ENCODE results near the gene TNFRSF11A. TPM values are rescaled to one million over a fixed set of nuclear protein-coding genes. Genes with fewer than 3 reads are reported as not detected.
A peak's percentile ranks its signal among the peaks of the same experiment; 100 is the strongest.

Gene TNFRSF11A
- total RNA-seq, 2 experiments from 2014 or later: 8.0 to 9.7 TPM

DNA sequence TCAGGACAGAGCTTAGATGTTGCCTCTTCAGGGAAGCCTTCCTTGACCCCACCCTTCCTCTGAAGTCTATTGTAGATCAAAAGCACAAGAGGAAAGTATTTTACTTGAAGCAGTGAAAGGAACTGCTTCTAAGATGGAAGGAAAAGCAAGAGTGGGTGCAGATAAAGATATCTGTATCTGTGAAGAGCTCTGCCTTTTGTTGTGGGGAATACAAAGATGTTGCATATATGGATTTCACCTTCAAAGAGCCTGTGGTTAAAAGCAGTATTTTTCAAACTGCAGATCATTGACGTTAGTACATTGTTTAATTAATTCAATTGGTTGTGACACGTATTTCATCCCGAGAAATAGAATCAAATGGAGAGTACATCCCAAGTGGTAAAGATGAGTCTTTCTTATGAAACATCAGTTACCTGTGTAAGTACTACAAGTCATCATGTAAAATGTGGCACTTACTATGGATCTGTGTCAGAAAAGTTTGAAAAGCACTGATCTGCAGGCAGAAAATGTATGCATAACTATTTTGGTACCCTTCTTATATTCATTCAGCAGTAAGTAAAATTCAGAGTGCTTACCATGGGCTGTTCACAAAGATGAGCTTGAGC is 24.6 kb upstream of the TNFRSF11A start:
- Mint-ChIP-seq H3K36me3 (peaks cover 64% of the 10 kb centered on the region), H3K27me3 (no peaks in the 10 kb centered on the region), H3K9me3 (ENCODE audit: low read depth) (no peaks in the 10 kb centered on the region), H3K27ac (no peak overlapping the region), H3K4me1 (no peaks in the 10 kb centered on the region), H3K4me3 (no peak overlapping the region)
- ATAC-seq: no peak
- no peak for DNase-seq
- CTCF ChIA-PET: no interaction called here

DNA sequence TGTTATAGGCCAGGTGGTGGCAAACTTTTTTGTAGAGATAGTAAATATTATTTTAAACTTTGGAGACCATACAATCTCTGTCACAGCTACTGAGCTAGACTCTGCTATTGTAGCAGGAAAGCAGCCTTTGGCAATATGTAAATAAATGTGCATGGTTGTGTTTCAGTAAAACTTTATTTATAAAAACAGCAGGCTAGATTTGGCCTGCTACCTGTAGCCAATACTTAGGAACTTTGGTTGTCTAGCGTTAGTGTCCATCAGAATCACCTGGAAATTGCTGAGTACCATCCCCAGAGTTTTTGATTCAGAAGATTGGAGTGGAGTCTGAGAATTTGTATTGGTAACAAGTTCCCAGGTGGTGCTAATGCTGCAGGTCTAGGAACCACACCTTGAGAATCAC is 23.8 kb upstream of the TNFRSF11A start:
- Mint-ChIP-seq H3K27me3 (no peaks in the 10 kb centered on the region), H3K4me1 (no peaks in the 10 kb centered on the region), H3K4me3 (no peak overlapping the region), H3K9me3 (ENCODE audit: low read depth) (no peaks in the 10 kb centered on the region), H3K27ac (no peak overlapping the region), H3K36me3 (peaks cover 67% of the 10 kb centered on the region)
- DNase-seq (no peak), ATAC-seq (no peak)
- CTCF ChIA-PET: no interaction called here

DNA sequence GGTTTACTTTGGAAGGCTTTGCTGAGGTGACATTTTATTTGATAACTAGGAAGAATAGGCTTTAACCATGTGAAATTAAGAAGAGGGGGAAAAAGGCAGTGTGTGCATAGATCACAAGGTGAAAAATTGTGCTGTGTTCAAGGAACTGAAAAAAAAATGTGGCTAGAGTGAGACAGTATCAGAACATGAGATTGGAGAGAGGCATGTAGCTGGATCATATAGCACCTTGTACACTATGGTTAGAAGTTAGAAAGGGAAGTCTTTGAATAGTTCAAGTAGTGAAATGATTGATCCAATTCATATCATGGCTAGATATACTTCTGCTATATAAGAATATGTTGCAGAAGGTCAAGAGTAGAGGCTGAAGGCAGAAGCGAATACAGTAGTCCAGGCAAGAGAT is 12.3 kb upstream of the TNFRSF11A start:
- H3K4me1 Mint-ChIP-seq: no peaks in the 10 kb centered on the region
- H3K36me3 Mint-ChIP-seq: peaks cover 18% of the 10 kb centered on the region
- no peak overlapping the region for H3K27ac Mint-ChIP-seq
- no peak overlapping the region for H3K4me3 Mint-ChIP-seq
- CTCF ChIA-PET: no interaction called here
- DNase-seq (no peak), ATAC-seq (no peak)
- no peaks in the 10 kb centered on the region for H3K9me3 Mint-ChIP-seq (ENCODE audit: low read depth)
- H3K27me3 Mint-ChIP-seq: peaks cover 16% of the 10 kb centered on the region

DNA sequence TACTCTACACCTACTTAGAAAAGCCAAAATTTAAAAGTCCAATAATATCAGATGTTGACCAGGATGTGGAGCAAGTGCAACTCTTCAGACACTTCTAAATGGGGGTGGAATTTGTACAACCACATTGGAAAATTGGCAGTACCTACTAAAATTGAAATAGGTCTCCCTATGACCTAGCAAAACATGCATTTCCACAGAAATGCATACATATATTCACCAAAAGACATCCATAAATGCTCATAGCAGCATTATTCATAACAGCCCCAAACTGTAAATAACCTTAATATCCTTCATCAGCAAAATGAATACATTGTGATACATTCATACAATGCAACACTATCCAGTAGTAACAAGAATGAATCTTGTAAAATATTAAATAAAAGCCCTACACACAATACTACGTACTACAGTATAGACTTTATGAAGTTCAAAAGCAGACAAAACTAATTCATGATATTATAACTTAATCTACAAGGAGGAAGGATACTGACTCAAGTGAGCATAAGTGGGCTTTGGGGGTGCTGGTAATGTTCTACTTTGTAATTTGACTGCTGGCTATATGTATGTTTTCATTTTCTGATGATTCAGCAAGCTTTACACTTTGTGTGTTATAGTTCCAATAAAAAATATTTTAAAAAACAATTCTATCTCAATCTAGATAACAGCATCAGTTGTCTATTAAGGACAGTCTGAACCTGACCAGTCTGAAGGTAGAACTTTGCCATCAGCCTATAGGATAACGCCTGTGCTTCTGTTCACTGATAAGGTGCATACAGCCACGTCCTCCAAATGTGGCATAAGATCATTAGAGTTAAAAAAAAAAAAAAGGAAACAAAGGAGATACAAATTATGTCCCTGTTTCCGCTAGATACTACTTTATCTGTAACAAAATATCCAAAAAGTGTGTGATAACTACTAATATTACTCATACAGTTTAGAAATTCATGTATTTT is 6.6 kb upstream of the TNFRSF11A start:
- Mint-ChIP-seq H3K4me3 (no peak overlapping the region), H3K27ac (no peak overlapping the region), H3K4me1 (no peaks in the 10 kb centered on the region), H3K36me3 (no peaks in the 10 kb centered on the region), H3K9me3 (ENCODE audit: low read depth) (no peaks in the 10 kb centered on the region), H3K27me3 (peaks cover 51% of the 10 kb centered on the region)
- ATAC-seq (no peak), DNase-seq (no peak)
- CTCF ChIA-PET: no interaction called here

DNA sequence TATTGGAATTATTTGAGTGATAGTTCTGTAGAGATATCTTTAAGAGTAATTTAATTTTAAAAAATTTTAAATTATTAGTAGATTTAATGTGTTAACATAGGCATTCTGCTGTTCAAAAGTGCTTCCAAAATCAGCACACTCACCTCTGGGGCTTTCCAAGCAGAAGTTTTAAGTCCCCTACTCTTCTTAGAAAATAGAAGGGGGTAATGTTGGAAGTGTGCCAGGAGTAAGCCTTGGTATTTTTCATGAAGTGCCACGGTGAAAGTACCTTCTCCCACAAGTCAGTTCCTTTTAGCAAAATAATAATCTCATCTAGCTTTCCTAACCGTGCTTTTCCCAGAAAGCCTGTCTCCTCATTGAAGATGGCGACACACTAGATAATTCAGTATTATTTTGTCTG is 3.9 kb upstream of the TNFRSF11A start:
- ATAC-seq: no peak
- no peaks in the 10 kb centered on the region for H3K9me3 Mint-ChIP-seq (ENCODE audit: low read depth)
- peaks cover 64% of the 10 kb centered on the region for H3K27me3 Mint-ChIP-seq
- no peak for DNase-seq
- no peak overlapping the region for H3K4me3 Mint-ChIP-seq
- CTCF ChIA-PET: no interaction called here
- peaks cover 3% of the 10 kb centered on the region for H3K36me3 Mint-ChIP-seq
- peaks cover 12% of the 10 kb centered on the region for H3K4me1 Mint-ChIP-seq
- H3K27ac Mint-ChIP-seq: no peak overlapping the region

DNA sequence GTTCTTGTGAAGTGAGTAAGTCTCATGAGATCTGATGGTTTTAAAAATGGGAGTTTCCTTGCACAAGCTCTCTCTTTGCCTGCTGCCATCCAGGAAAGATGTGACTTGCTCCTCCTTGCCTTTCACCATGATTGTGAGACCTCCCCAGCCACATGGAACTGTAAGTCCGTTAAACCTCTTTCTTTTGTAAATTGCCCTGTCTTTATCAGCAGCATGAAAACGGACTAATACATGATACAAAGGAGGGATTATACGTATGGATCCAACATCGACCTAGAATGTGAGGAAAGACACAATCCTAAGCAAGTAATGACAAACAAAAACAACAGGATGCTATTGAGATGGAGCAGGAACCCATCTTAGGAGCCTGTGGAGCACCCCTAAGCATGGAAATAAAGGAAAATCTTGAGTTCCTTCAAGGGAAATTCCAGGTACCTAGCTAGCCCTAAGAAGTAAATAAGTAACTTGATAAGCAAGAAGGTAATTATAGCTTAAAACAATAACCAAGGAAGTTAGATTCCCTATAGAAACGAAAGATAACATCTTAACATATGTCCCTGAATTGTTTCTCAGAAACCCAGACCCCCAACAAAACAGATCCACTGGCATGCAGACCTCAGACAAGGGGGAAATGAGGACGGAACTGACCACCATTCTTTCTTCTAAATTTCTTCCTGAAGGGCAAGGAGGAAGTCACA is 1.5 kb upstream of the TNFRSF11A start:
- H3K4me3 Mint-ChIP-seq: peak overlapping the region; percentile 20
- no peak overlapping the region for H3K27ac Mint-ChIP-seq
- H3K27me3 Mint-ChIP-seq: peaks cover 61% of the 10 kb centered on the region
- H3K4me1 Mint-ChIP-seq: peaks cover 34% of the 10 kb centered on the region
- CTCF ChIA-PET: interaction anchor here (0.8 to 4.6 kb wide), 12 partner anchors 11 to 261 kb away, joined by 3 to 25 read pairs (median 4); no protein-coding TSS in a partner anchor
- DNase-seq (no peak), ATAC-seq (no peak)
- H3K36me3 Mint-ChIP-seq: peaks cover 3% of the 10 kb centered on the region
- no peaks in the 10 kb centered on the region for H3K9me3 Mint-ChIP-seq (ENCODE audit: low read depth)

DNA sequence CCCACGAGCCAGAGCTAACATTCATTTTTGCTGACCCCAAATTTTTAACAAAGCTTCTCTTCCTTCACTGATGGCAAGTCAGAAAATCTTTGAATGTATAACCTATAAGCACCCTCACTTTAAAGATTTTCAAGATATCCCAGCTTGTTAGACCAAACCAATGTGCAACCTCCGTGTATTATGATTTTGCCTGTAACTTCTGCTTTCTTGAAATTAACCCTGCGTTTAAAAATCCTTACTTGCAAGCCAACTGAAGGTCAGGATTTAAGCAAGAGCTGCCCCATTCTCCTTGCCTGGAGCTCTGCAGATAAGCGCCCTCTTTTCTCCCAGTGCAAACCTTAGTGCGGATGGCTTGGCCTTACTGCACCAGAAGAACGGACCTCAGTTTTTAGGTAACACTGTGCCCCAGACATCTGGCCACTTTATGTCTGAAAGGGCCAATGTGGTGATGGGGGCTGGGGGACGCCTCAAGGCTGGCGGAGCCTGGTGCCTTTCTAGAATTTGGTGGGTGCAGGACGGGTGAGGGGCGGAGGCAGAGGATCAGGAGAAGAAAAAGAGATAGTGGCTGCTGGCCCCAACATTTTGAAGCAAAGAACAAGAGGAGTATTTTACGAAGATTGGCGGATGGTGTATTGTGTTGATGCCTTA is 805 bp upstream of the TNFRSF11A start:
- no peak overlapping the region for H3K27ac Mint-ChIP-seq
- peaks cover 3% of the 10 kb centered on the region for H3K36me3 Mint-ChIP-seq
- H3K27me3 Mint-ChIP-seq: peaks cover 58% of the 10 kb centered on the region
- peak overlapping the region; percentile 72 for H3K4me3 Mint-ChIP-seq
- CTCF ChIA-PET: interaction anchor here (0.8 to 4.6 kb wide), 15 partner anchors 8 to 260 kb away, joined by 3 to 25 read pairs (median 4); no protein-coding TSS in a partner anchor
- DNase-seq (no peak), ATAC-seq (no peak)
- no peaks in the 10 kb centered on the region for H3K9me3 Mint-ChIP-seq (ENCODE audit: low read depth)
- H3K4me1 Mint-ChIP-seq: peaks cover 41% of the 10 kb centered on the region

DNA sequence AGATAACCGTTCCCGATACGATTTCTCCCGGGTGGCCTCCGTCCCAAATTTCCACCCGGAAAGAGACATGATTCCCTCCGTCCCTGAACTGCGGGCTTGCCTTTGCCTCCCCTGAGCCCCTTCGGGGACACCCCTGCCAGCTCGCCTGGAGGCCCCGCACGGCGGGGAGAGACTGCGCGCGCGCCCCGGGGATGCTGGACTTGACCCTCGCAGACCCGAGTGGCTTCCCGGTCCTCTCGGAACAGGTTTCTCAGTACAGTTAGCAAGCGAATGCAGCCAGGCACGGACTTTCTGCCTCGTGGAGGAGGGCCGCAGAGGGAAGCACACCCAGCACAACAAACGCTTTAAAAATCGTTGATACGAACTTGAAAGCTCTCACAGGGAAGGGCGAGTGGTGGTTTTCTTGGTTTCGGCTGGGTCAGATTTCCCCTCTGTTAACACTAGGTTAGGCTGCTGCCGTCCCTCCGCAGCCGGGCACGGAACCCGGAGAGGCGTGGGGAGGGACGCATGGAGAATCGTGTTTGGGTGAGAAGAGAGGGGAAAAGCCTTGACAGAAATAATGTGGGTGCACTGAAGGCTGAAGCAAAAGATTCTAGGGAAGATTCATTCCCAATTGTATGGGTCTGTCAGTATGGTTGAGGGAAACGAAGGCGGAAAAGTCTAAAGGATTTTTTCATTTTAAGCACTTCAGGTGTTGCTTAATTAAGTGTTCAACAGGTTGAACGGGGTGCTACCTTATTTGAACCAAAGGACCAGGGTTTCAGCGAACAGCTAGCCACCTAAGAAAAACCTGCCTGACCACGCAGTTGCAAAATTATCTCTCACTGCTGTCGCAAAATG is 916 bp downstream of the TNFRSF11A start:
- Mint-ChIP-seq H3K4me3 (peak overlapping the region; percentile 79), H3K27me3 (peaks cover 58% of the 10 kb centered on the region), H3K9me3 (ENCODE audit: low read depth) (no peaks in the 10 kb centered on the region), H3K27ac (peak overlapping the region; percentile 33), H3K4me1 (peaks cover 55% of the 10 kb centered on the region), H3K36me3 (peaks cover 8% of the 10 kb centered on the region)
- CTCF ChIA-PET: interaction anchor here (1.0 to 4.6 kb wide), 12 partner anchors 10 to 258 kb away, joined by 3 to 25 read pairs (median 4); partner anchors contain the start of gene ZCCHC2
- ATAC-seq (peak; percentile 28), DNase-seq (peak; percentile 51)

DNA sequence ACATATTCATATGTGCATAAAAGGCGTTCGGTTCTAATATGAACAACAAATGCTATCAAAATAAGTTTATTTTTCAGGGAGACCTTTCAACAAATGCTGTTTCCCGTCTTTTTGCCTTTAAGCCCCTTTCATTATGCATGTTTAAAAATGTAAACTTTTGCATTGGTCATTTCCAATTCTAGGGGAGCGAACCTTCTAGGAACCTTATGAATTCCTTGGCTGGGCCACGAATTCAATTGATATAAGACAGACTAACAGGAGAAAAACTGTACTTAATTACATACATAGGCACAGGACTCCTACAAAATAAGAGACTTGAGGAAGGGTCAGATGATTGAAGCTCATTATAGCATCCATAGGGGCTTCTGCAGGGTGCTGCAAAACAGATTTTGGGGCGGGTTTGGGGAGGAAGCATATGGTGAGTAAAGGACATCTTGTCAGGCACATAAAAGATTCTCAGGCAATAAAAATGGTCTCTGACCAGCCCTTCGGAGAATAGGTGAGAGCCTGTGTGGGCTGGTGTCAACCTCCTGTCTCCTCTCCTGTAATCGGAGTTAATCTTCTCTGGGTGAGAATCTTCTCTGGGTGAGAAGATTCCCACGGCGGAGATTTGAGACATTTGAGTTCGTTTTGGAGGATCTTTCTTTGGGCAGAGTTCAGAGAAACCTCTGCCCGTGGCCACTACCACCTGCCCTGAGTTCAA is 1.7 kb downstream of the TNFRSF11A start:
- H3K27me3 Mint-ChIP-seq: peaks cover 56% of the 10 kb centered on the region
- H3K27ac Mint-ChIP-seq: no peak overlapping the region
- DNase-seq (no peak), ATAC-seq (no peak)
- CTCF ChIA-PET: interaction anchor here (1.0 to 4.6 kb wide), 5 partner anchors 59 to 257 kb away, joined by 3 to 25 read pairs (median 4); partner anchors contain the start of gene ZCCHC2
- peaks cover 8% of the 10 kb centered on the region for H3K36me3 Mint-ChIP-seq
- peaks cover 62% of the 10 kb centered on the region for H3K4me1 Mint-ChIP-seq
- no peaks in the 10 kb centered on the region for H3K9me3 Mint-ChIP-seq (ENCODE audit: low read depth)
- H3K4me3 Mint-ChIP-seq: peak overlapping the region; percentile 79

DNA sequence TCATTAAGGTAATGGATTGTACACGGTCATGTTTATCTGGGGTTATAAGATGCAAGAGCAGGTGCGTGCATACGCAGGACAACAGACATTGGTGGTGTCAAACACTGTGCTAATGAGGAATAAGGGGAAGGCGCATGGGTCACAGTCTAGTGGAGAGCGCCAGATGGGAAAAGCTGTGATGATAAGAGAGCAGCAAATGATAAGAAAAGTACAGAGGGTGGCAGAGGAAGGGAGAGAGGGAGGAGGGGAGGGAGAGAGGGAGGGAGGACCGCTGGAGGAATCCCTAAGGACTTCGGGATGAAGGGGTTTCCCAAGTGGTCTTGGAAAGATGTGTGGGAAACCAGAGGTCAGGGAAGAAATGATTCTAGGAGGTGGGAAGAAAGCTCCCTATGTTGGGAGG is 2.9 kb downstream of the TNFRSF11A start:
- H3K27ac Mint-ChIP-seq: no peak overlapping the region
- peaks cover 48% of the 10 kb centered on the region for H3K27me3 Mint-ChIP-seq
- no peak overlapping the region for H3K4me3 Mint-ChIP-seq
- ATAC-seq (no peak), DNase-seq (no peak)
- peaks cover 8% of the 10 kb centered on the region for H3K36me3 Mint-ChIP-seq
- CTCF ChIA-PET: interaction anchor here (2.0 kb wide), 1 partner anchor 78 kb away, joined by 6 read pairs; no protein-coding TSS in a partner anchor
- H3K4me1 Mint-ChIP-seq: peaks cover 65% of the 10 kb centered on the region
- H3K9me3 Mint-ChIP-seq (ENCODE audit: low read depth): no peaks in the 10 kb centered on the region

DNA sequence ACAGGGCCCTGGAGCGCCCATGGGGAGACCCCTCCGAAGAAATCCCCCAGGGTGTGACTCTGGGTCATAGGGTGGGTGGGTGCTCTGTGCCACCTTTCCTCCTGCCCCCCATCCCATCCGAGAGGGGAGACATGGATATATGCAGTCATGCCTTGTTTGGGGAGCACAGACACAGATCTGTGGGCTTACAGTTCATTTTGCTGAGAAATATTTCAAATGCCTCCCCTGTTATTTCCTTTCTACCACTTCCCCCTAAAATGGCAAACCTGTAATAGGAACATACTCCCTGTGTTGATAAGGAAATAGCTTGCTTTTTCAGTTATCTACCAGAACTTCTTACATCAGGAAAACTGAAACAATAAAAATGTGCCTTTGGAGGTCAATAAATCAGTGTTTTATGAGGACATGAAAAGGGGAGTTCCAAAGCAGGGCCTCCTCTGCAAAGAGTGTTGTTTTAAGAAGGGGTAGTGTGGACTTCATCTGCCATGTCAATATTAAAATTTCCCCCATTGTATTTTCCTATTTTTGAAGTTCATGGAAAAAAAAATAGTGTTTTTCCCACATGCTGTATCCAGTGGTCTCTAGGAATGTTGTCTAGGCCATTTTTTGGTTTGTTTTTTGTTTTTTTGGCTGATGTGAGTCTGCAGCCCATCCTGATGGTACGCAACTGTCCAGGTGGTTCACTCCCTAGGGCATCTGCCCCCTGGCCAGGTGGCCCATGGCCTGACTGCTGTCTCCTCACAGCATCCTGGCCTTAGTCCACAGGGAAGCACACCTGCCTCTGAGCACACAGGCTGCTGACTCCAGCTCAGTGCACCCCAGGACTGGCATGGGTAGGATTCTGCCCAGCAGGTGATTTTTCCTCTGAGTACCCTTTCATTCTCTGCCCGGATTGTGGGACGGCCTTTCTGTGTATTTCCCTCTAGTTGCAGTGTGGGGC is 3.7 kb downstream of the TNFRSF11A start:
- CTCF ChIA-PET: interaction anchor here (0.8 to 2.0 kb wide), 7 partner anchors 11 to 255 kb away, joined by 3 to 6 read pairs (median 4); no protein-coding TSS in a partner anchor
- Mint-ChIP-seq H3K27ac (peak overlapping the region; percentile 67), H3K27me3 (peaks cover 39% of the 10 kb centered on the region)

More for the DNA sequence above, 3.7 kb downstream of the TNFRSF11A start:
- Mint-ChIP-seq H3K36me3 (peaks cover 8% of the 10 kb centered on the region), H3K4me1 (peaks cover 64% of the 10 kb centered on the region), H3K4me3 (peak overlapping the region; percentile 32), H3K9me3 (ENCODE audit: low read depth) (no peaks in the 10 kb centered on the region)
- ATAC-seq: no peak
- no peak for DNase-seq
